ENCODE data around the gene BRMS1. TPM values are rescaled to one million over a fixed set of nuclear protein-coding genes. Genes with fewer than 3 reads are reported as not detected.

Gene BRMS1
- total and polyA plus RNA-seq, 2 experiments from 2014 or later, result 59.1 to 61.7 TPM

DNA sequence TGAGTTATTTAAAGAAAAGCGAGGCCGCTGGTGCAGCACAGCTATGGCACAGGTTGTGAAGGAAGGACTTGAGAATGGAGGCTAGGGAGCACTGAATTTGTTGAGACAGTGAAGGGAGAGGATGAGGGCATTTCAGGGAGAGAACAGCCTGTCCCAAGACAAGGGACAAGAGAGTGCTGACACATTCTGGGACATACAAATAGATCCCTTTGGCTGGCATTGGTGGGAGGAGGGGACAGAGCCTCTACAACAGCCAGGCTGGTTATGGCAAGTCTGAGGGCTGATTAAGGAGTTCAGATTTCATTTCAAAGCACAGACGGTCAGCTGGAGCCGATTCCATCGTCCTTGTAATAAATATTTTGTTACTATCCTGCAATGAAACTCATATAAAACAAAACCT, 28.4 kb upstream of the BRMS1 start:
- peak overlapping the region; percentile 56; the same call in 1 of the 2 replicates for H2AFZ ChIP-seq
- H3F3A ChIP-seq (replicated peaks; ENCODE audit: low read depth), result peaks cover 23% of the 10 kb centered on the region
- Mint-ChIP-seq H3K4me1 (peaks cover 26% of the 10 kb centered on the region), H3K9me3 (no peaks in the 10 kb centered on the region; the same call in 2 of the 3 replicates), H3K27me3 (ENCODE audit: insufficient read depth, low read depth, poor library complexity) (peaks cover 15% of the 10 kb centered on the region), H3K36me3 (ENCODE audit: low read depth) (peaks cover 25% of the 10 kb centered on the region), H3K4me3 (peak overlapping the region; percentile 9; the same call in 1 of the 3 replicates), H3K27ac (no peak overlapping the region; the same call in 1 of the 2 replicates)
- H3K4me3 ChIP-seq, result no peak overlapping the region
- H3K9me2 ChIP-seq (ENCODE audit: insufficient read depth), result no peaks in the 10 kb centered on the region
- ATAC-seq (no peak), DNase-seq (ENCODE audit: low spot score) (no peak)
- no peak overlapping the region for H3K27ac ChIP-seq (ENCODE audit: low read depth)
- peaks cover 6% of the 10 kb centered on the region; the same call in 1 of the 2 replicates for H3K36me3 ChIP-seq (ENCODE audit: insufficient read depth)
- H4K20me1 ChIP-seq (replicated peaks; ENCODE audit: insufficient read depth), result peaks cover 5% of the 10 kb centered on the region; the same call in 1 of the 2 replicates
- TF ChIP-seq, protein P1, sequence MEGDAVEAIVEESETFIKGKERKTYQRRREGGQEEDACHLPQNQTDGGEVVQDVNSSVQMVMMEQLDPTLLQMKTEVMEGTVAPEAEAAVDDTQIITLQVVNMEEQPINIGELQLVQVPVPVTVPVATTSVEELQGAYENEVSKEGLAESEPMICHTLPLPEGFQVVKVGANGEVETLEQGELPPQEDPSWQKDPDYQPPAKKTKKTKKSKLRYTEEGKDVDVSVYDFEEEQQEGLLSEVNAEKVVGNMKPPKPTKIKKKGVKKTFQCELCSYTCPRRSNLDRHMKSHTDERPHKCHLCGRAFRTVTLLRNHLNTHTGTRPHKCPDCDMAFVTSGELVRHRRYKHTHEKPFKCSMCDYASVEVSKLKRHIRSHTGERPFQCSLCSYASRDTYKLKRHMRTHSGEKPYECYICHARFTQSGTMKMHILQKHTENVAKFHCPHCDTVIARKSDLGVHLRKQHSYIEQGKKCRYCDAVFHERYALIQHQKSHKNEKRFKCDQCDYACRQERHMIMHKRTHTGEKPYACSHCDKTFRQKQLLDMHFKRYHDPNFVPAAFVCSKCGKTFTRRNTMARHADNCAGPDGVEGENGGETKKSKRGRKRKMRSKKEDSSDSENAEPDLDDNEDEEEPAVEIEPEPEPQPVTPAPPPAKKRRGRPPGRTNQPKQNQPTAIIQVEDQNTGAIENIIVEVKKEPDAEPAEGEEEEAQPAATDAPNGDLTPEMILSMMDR (conservative IDR thresholded peaks at IDR 0.05; ENCODE audit: low read depth in 2 of 2), result no peak
- TF ChIP-seq ZNF114 (CRISPR knock-in tag; IDR thresholded peaks at IDR 0.05) (no peak), NANOG (IDR thresholded peaks at IDR 0.05; ENCODE audit: borderline replicate concordance) (no peak), ZNF331 (CRISPR knock-in tag; IDR thresholded peaks at IDR 0.05; ENCODE audit: low read depth) (no peak), EZH2 (IDR thresholded peaks at IDR 0.05; ENCODE audit: low read depth, unreplicated experiment) (no peak), JUNB (IDR thresholded peaks at IDR 0.05; ENCODE audit: unreplicated experiment) (no peak), POLR2AphosphoS5 (IDR thresholded peaks at IDR 0.05; ENCODE audit: low read depth) (no peak), STAT1 (IDR thresholded peaks at IDR 0.05; ENCODE audit: unreplicated experiment) (no peak)
- TF ChIP-seq, protein P2, sequence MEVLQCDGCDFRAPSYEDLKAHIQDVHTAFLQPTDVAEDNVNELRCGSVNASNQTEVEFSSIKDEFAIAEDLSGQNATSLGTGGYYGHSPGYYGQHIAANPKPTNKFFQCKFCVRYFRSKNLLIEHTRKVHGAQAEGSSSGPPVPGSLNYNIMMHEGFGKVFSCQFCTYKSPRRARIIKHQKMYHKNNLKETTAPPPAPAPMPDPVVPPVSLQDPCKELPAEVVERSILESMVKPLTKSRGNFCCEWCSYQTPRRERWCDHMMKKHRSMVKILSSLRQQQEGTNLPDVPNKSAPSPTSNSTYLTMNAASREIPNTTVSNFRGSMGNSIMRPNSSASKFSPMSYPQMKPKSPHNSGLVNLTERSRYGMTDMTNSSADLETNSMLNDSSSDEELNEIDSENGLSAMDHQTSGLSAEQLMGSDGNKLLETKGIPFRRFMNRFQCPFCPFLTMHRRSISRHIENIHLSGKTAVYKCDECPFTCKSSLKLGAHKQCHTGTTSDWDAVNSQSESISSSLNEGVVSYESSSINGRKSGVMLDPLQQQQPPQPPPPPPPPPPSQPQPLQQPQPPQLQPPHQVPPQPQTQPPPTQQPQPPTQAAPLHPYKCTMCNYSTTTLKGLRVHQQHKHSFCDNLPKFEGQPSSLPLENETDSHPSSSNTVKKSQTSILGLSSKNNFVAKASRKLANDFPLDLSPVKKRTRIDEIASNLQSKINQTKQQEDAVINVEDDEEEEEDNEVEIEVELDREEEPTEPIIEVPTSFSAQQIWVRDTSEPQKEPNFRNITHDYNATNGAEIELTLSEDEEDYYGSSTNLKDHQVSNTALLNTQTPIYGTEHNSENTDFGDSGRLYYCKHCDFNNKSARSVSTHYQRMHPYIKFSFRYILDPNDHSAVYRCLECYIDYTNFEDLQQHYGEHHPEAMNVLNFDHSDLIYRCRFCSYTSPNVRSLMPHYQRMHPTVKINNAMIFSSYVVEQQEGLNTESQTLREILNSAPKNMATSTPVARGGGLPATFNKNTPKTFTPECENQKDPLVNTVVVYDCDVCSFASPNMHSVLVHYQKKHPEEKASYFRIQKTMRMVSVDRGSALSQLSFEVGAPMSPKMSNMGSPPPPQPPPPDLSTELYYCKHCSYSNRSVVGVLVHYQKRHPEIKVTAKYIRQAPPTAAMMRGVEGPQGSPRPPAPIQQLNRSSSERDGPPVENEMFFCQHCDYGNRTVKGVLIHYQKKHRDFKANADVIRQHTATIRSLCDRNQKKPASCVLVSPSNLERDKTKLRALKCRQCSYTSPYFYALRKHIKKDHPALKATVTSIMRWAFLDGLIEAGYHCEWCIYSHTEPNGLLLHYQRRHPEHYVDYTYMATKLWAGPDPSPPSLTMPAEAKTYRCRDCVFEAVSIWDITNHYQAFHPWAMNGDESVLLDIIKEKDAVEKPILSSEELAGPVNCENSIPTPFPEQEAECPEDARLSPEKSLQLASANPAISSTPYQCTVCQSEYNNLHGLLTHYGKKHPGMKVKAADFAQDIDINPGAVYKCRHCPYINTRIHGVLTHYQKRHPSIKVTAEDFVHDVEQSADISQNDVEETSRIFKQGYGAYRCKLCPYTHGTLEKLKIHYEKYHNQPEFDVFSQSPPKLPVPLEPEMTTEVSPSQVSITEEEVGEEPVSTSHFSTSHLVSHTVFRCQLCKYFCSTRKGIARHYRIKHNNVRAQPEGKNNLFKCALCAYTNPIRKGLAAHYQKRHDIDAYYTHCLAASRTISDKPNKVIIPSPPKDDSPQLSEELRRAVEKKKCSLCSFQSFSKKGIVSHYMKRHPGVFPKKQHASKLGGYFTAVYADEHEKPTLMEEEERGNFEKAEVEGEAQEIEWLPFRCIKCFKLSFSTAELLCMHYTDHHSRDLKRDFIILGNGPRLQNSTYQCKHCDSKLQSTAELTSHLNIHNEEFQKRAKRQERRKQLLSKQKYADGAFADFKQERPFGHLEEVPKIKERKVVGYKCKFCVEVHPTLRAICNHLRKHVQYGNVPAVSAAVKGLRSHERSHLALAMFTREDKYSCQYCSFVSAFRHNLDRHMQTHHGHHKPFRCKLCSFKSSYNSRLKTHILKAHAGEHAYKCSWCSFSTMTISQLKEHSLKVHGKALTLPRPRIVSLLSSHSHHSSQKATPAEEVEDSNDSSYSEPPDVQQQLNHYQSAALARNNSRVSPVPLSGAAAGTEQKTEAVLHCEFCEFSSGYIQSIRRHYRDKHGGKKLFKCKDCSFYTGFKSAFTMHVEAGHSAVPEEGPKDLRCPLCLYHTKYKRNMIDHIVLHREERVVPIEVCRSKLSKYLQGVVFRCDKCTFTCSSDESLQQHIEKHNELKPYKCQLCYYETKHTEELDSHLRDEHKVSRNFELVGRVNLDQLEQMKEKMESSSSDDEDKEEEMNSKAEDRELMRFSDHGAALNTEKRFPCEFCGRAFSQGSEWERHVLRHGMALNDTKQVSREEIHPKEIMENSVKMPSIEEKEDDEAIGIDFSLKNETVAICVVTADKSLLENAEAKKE (CRISPR knock-in tag; IDR thresholded peaks at IDR 0.05), result no peak
- H3K4me2 ChIP-seq, result peak overlapping the region; percentile 82
- no peaks in the 10 kb centered on the region for H3K27me3 ChIP-seq (ENCODE audit: insufficient read depth)
- peaks cover 21% of the 10 kb centered on the region for H3K4me1 ChIP-seq (ENCODE audit: insufficient read depth)
- H3K79me2 ChIP-seq (replicated peaks; ENCODE audit: insufficient read depth), result peaks cover 23% of the 10 kb centered on the region

Measured in GM23338 (cell line).